IMR-90 (cell line): ENCODE data around the gene PPT2.

Experiments
- BHLHE40 ChIP-seq: fragments of 150-350 bp; IDR thresholded peaks from 2 replicates; pipeline ENCODE4 v1.6.1; 2016; ENCODE audit warnings: mild to moderate bottlenecking, low read depth, low read length
- CEBPB ChIP-seq: IDR thresholded peaks from 2 replicates; pipeline ENCODE4 v1.6.1; 2012; ENCODE audit warnings: low read depth, low read length, improper control_type of control experiment
- CHD1 ChIP-seq: IDR thresholded peaks from 2 replicates; pipeline ENCODE4 v1.6.1; 2012; ENCODE audit warnings: low read depth, low read length, improper control_type of control experiment
- CTCF ChIP-seq: conservative IDR thresholded peaks from 2 replicates; pipeline ENCODE4 v1.5.1; 2012; ENCODE audit warnings: mild to moderate bottlenecking, low read depth, low read length, improper control_type of control experiment
- MAFK ChIP-seq: IDR thresholded peaks from 2 replicates; pipeline ENCODE4 v1.6.1; 2012; ENCODE audit warnings: low read depth, low read length, improper control_type of control experiment
- MXI1 ChIP-seq: IDR thresholded peaks from 2 replicates; pipeline ENCODE4 v1.6.1; 2012; ENCODE audit warnings: low read depth, mild to moderate bottlenecking, low read length, moderate library complexity, borderline replicate concordance
- POLR2A ChIP-seq: IDR thresholded peaks from 2 replicates; pipeline ENCODE4 v1.6.1; 2012; ENCODE audit warnings: mild to moderate bottlenecking, low read depth, low read length
- RAD21 ChIP-seq: IDR thresholded peaks from 2 replicates; pipeline ENCODE4 v1.6.1; 2012; ENCODE audit warnings: low read length, improper control_type of control experiment
- RCOR1 ChIP-seq: IDR thresholded peaks from 2 replicates; pipeline ENCODE4 v1.6.1; 2012; ENCODE audit warnings: mild to moderate bottlenecking, low read length, improper control_type of control experiment; ENCODE audit not compliant: insufficient replicate concordance
- RFX5 ChIP-seq: IDR thresholded peaks from 2 replicates; pipeline ENCODE4 v1.8.0; 2012; ENCODE audit warnings: low read depth, mild to moderate bottlenecking, low read length, moderate library complexity

- no peak for TF ChIP-seq BHLHE40
- 0 out of 2 replicates have a peak, but pooled peaks have one; percentile 23 for TF ChIP-seq POLR2A
- no peak for TF ChIP-seq RCOR1
- no peak for TF ChIP-seq RFX5
- TF ChIP-seq CTCF: no peak
- TF ChIP-seq RAD21: no peak
- no peak for TF ChIP-seq MAFK
- no peak for TF ChIP-seq CEBPB
- TF ChIP-seq MXI1: no peak
- TF ChIP-seq CHD1: no peak
These were observed 36.3 kb downstream of the PPT2 start, which contains the start of gene PBX2 for GRCh38 chr6:32190054-32190851.
